ENCODE measurements around the gene UMODL1. TPM values are rescaled to one million over a fixed set of nuclear protein-coding genes. Genes with fewer than 3 reads are reported as not detected.

UMODL1 gene
- 0.12 TPM in 1 of 2 replicates, not detected in the other for total RNA-seq

GRCh38 chr21:42071146-42071737 lies at the start of gene UMODL1:
TSS of gene UMODL1 (plus strand) at chr21:42071317. CDS start at chr21:42071317, 0 bp downstream.

Other genes starting within 250 kb of the UMODL1 start
- gene PRDM15, start 192.0 kb upstream of the UMODL1 start, total RNA-seq: 5.2 and 7.3 TPM in 2 replicates
- 34.4 and 39.4 TPM in 2 replicates for gene C2CD2, start 117.3 kb upstream of the UMODL1 start, total RNA-seq
- gene ZBTB21, start 61.0 kb upstream of the UMODL1 start, total RNA-seq: 10.6 and 11.1 TPM in 2 replicates
- gene ABCG1, start 147.8 kb downstream of the UMODL1 start, total RNA-seq: 0.44 and 0.50 TPM in 2 replicates
- not detected in 2 replicates for gene TFF3, start 244.1 kb downstream of the UMODL1 start, total RNA-seq

Measured in uterine smooth muscle cell (primary cell).